ENCODE data around the gene SLC25A45. TPM values are rescaled to one million over a fixed set of nuclear protein-coding genes. Genes with fewer than 3 reads are reported as not detected.
"Not testable (repeated sequence)": the region's sequence is repeated elsewhere in the genome, so short reads cannot be mapped to it uniquely, and the experiment has no call there.

The SLC25A45 gene
- polyA plus RNA-seq, 3 donors = 7.2 to 18.5 (median 8.2) TPM

DNA sequence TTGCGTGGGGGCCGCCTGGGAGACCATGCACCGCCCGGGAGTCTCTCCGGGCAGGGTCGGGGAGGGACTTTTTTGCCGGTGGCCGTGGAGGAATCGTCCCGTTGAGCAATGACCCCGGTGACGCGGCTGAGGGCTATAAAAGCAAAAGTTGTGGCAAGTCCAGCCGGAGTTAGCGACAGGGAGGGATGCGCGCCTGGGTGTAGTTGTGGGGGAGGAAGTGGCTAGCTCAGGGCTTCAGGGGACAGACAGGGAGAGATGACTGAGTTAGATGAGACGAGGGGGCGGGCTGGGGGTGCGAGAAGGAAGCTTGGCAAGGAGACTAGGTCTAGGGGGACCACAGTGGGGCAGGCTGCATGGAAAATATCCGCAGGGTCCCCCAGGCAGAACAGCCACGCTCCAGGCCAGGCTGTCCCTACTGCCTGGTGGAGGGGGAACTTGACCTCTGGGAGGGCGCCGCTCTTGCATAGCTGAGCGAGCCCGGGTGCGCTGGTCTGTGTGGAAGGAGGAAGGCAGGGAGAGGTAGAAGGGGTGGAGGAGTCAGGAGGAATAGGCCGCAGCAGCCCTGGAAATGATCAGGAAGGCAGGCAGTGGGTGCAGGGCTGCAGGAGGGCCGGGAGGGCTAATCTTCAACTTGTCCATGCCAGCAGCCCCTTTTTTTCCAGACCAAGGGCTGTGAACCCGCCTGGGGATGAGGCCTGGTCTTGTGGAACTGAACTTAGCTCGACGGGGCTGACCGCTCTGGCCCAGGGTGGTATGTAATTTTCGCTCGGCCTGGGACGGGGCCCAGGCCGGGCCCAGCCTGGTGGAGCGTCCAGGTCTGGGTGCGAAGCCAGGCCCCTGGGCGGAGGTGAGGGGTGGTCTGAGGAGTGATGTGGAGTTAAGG lies 40.4 kb upstream of the SLC25A45 start, which contains the start of gene NEAT1:
TSS of gene NEAT1 (plus strand) at position 166 of the 883 bp plus-strand sequence.
- WGBS, 3 donors = 0 to 18% (median 2%) methylated on average over 39 to 40 of the region's 40 CpGs
- H3K27ac ChIP-seq (ENCODE audit: low read depth, low read length) = peak within 1 kb of the TSS; percentile 100

- H3K27ac ChIP-seq (ENCODE audit: low read depth, low read length) = peak overlapping the region; percentile 100
- 0% methylated on average over 45 to 68 of the region's 68 CpGs for WGBS, 3 donors
These were observed 39.6 kb upstream of the SLC25A45 start for GRCh38 chr11:65421794-65422632.

DNA sequence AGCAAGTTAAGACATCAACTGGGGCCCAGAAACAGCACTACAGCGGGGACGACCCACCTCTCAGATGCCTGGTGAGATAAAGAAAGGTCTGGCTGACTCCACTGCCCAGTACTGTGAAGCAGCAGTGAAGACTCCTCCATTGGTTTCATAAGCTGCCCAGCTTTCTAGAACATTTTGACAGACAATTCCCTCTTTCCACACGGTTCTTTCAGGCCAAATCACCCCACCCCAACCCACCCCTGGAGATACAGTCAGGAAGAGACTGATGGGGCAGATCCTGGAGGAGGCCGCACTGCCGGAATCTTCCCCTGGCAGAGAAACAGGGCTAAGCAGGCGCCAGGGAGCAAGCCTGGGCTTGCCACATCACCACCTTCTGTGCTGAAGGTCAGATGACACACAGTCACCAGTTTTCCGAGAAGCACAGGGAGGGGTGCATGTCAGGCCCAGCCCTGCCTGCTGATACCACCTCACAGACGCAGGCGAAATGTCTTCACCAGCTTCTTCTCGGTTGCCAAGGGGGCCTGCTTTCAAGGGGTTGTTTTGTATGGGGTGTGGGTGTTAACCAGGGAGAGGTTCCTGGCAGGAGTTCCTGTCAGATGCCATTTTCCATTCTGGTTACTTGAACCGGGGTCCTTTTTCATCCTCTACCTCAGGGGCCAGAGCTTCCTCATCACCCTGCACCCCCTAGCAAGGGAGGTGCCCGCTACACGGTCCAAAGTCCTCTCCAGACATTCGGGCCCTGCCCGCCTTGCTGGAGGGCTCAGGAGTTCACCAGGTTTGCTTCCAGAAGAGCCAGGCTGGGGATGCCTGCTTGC lies 38.7 kb upstream of the SLC25A45 start:
- 2 to 5% (median 3%) methylated on average over 15 of the region's 15 CpGs for WGBS, 3 donors
- H3K27ac ChIP-seq (ENCODE audit: low read depth, low read length) = peak overlapping the region; percentile 100

DNA sequence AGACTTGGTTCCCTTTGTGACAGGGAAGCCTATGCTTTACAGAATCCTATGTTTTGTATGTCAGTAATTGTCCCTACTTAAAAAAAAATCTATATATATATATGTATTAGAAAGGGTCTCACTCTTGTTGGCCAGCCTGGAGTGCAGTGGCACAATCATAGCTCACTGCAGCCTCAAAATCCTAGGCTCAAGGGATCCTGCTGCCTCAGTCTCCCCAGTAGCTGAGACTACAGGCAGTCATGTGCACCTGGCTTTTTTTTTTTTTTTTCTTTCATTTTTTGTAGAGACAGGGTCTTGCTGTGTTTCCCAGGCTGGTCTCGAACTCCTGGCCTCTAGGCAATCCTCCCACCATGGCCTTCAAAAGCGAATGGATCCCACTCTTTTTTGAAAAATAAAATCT lies 38.1 kb upstream of the SLC25A45 start:
- 56 to 76% (median 57%) methylated on average over 2 of the region's 2 CpGs for WGBS, 3 donors

DNA sequence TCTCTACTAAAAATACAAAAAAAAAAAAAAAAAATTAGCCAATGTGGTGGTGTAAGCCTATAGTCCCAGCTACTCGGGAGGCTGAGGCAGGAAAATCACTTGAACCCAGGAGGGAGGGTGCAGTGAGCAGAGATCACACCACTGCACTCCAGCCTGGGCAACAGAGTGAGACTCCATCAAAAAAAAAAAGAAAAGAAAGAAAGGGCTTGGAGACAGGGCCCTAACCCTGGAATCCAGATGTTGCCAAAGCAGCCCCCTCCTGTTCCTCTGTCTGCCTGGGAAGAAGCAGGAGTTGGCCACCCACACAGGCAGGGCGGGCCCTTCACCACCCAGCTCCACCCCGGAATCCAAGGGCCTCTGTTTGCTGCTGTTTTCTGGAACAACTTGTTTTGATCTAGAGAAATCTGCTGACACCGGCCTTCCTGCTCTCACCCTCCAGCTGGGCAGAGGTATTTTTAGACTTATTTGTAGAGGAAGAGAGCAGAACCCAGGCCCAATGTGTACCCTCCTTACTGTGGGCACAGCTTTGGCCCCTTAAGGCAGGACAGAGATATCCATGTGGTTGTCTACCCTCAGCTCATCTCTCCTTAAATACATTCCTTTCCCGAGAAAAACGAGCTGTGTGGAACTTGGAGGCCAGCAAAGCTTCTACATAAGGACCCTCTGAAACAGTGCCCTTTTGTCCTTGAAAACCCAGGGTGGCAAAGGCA lies 37.5 kb upstream of the SLC25A45 start:
- H3K27ac ChIP-seq (ENCODE audit: low read depth, low read length) = peak overlapping the region; percentile 98
- WGBS, 3 donors = 1 to 2% (median 1%) methylated on average over 6 of the region's 6 CpGs

More for the DNA sequence above, 38.1 kb upstream of the SLC25A45 start:
- peak overlapping the region; percentile 98 for H3K27ac ChIP-seq (ENCODE audit: low read depth, low read length)

DNA sequence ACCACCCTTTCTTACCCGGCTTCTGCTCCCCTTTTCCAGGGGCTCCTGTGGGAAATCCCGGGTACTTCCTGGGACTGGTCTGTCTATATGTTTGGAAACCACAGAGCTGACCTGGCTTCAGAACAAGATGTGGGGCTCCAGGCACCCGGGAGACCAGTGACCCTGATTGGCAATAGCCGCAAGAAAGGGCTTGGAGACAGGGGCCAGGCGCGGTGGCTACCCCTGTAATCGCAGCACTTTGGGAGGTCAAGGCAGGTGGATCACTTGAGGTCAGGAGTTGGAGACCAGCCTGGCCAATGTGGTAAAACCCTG lies 37.0 kb upstream of the SLC25A45 start:
- 21 to 26% (median 23%) methylated on average over 7 of the region's 7 CpGs for WGBS, 3 donors

GRCh38 chr11:65418681-65419459 lies 36.4 kb upstream of the SLC25A45 start:
- WGBS, 3 donors = 1 to 3% (median 2%) methylated on average over 15 of the region's 15 CpGs
- H3K27ac ChIP-seq (ENCODE audit: low read depth, low read length) = peak overlapping the region; percentile 98

More for the DNA sequence above, 37.0 kb upstream of the SLC25A45 start:
- H3K27ac ChIP-seq (ENCODE audit: low read depth, low read length) = peak overlapping the region; percentile 98

- peak overlapping the region; percentile 98 for H3K27ac ChIP-seq (ENCODE audit: low read depth, low read length)
- 0 to 8% (median 3%) methylated on average over 4 of the region's 4 CpGs for WGBS, 3 donors
These were observed 35.9 kb upstream of the SLC25A45 start for GRCh38 chr11:65418431-65418680.

GRCh38 chr11:65417702-65418430 lies 35.4 kb upstream of the SLC25A45 start:
- WGBS, 3 donors = 4 to 42% (median 13%) methylated on average over 19 of the region's 19 CpGs
- peak overlapping the region; percentile 98 for H3K27ac ChIP-seq (ENCODE audit: low read depth, low read length)

DNA sequence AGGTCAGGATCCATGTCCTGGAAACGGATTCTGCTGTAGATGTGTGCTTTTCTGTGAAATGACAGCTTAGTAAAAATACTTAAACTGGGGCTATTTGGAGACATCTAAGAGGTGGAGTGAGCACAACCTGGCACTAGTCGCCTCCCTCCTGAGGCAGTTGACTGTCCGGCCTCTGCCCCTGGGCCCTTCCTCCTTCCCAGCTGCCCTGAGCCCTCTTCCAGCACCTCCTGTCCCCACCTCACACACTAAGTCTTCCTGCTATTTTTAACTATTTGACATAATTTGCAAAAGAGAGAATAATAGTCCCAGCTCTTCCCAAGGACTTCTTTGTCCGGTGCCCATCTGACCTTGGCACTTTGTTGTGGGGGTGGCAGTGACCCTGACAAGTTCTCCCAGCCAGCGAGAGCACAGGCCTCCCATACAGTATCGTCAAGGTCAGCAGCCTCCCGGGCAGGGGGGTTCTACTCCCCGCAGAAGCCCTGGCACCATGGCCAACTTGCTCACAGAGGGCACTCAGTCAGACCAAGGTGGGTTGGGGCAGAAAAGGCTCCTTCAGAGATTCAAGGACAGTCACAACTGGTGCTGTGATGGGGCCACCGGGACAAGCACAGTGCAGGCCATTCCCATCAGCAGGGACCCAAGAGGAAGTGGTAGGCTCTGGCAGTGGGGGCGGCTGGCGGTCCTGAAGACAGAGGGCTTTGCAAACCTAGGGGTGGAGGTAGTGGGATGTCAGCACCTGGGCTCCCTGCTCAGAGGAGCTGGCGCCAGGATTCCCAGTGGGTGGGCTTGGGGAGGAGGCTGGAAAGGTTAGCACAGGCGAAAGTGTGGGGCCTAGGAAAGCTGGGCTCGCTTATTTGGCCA lies 34.6 kb upstream of the SLC25A45 start:
- peak overlapping the region; percentile 98 for H3K27ac ChIP-seq (ENCODE audit: low read depth, low read length)
- WGBS, 3 donors = 16 to 22% (median 18%) methylated on average over 14 of the region's 14 CpGs

DNA sequence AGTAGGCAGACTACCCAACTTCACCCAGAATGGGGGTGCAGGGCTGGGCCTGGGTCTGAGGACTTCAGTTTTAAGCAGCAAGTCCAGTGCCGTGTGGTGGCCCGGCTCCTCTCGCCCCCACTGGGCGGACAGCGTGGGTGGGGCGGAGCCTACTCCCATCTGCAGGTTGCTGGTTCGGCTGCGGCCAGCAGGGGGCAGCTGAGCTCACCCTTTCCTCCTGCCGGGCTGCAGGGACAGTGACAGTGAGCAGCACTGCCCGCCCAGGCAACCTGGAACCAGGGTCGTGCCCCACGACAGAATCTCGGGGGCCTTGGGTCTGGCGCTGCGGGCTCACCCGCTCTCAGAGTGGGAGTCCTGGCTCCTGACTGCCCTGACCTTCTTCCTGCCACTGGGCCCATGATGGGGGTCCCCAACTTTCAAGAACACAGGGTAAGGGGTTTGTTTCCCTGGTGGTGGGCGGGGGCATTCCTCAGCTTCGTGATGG lies 33.9 kb upstream of the SLC25A45 start:
- H3K27ac ChIP-seq (ENCODE audit: low read depth, low read length) = no peak overlapping the region
- 3 to 4% (median 3%) methylated on average over 18 of the region's 18 CpGs for WGBS, 3 donors

- WGBS, 3 donors = 63 to 71% (median 71%) methylated on average over 11 of the region's 11 CpGs
- H3K27ac ChIP-seq (ENCODE audit: low read depth, low read length) = no peak overlapping the region
These were observed 33.3 kb upstream of the SLC25A45 start for GRCh38 chr11:65415499-65416340.

GRCh38 chr11:65414776-65415498 lies 32.5 kb upstream of the SLC25A45 start:
- no peak overlapping the region for H3K27ac ChIP-seq (ENCODE audit: low read depth, low read length)
- WGBS, 3 donors = 79 to 82% (median 80%) methylated on average over 11 of the region's 11 CpGs

DNA sequence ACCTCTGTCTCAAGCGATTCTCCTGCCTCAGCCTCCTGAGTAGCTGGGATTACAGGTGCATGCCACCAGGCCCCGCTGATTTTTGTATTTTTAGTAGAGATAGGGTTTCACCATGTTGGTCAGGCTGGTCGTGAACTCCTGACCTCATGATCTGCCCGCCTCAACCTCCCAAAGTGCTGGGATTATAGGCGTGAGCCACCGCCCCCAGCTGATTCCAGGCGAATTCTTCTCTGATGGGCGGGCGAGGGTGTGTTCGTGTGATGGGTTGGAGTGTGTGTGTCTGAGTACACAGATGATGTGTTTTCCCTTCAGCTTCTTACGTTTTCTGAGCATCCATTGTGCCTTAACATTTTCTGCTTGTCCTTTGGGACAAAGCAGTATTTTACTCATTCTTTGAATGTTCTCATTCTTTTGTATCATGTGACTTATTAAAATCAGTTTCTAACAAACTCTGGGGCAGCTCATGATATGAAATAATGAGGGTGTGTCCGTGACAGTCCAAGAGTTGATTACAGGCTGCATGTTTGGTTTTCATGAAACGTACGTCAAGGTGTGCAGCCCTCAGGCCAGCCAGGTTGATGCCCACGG lies 30.7 kb upstream of the SLC25A45 start:
- H3K27ac ChIP-seq (ENCODE audit: low read depth, low read length) = not testable (repeated sequence)
- 82 to 91% (median 84%) methylated on average over 15 of the region's 15 CpGs for WGBS, 3 donors

Measured in adipose tissue (tissue), 3 donors.